OCI-LY7 (cell line): Measurements from ENCODE around the gene IFT25. TPM values are rescaled to one million over a fixed set of nuclear protein-coding genes. Genes with fewer than 3 reads are reported as not detected.
A peak's percentile ranks its signal among the peaks of the same experiment; 100 is the strongest.

Experiments
- BruUV-seq: library from RNA; stranded (reverse); fragments of 400-500 nt; replicated peaks from 2 replicates; lab custom pipeline; 2021; lab: Mats Ljungman, UMichigan
- CTCF ChIA-PET: fragments of 300-600 bp; sonication (Branson Sonifier 250); formaldehyde crosslinking; loops from one replicate; lab custom pipeline; 2022; ENCODE audit warnings: antibody characterized with exemption; ENCODE audit not compliant: unreplicated experiment; lab: Charles Lee
- POLR2A ChIA-PET: fragments of 300-600 bp; sonication (Branson Sonifier 250); formaldehyde crosslinking; loops from one replicate; lab custom pipeline; 2022; ENCODE audit warnings: antibody characterized with exemption; lab: Charles Lee
- DNase-seq: peaks from one replicate; pipeline ENCODE4 v3.0.0-alpha.2; 2015; ENCODE audit warnings: low spot score
- H2AFZ ChIP-seq: fragments of 200-600 bp; sonication (generic), shearing (Covaris generic); 2 replicates; pipeline ENCODE4 v1.6.1; 2014; ENCODE audit warnings: mild to moderate bottlenecking, antibody characterized with exemption, low read length, moderate library complexity
- H3K27ac ChIP-seq: fragments of 200-600 bp; sonication (generic); 2 replicates; pipeline ENCODE4 v1.5.1; 2014; ENCODE audit warnings: mixed run types, low read depth, mild to moderate bottlenecking, moderate library complexity, low read length, inconsistent platforms; ENCODE audit not compliant: poor library complexity, severe bottlenecking
- H3K36me3 ChIP-seq: fragments of 200-600 bp; sonication (generic); 2 replicates; pipeline ENCODE4 v1.6.1; 2014; ENCODE audit warnings: mild to moderate bottlenecking, antibody characterized with exemption, low read length, moderate library complexity, mixed read lengths; ENCODE audit not compliant: insufficient read depth
- H3K4me1 ChIP-seq: fragments of 200-600 bp; sonication (generic); 2 replicates; pipeline ENCODE4 v1.5.1; 2014; ENCODE audit warnings: mild to moderate bottlenecking, low read length; ENCODE audit not compliant: insufficient read depth, poor library complexity, severe bottlenecking
- H3K4me2 ChIP-seq: fragments of 200-600 bp; sonication (generic); 2 replicates; pipeline ENCODE4 v1.6.1; 2014; ENCODE audit warnings: mild to moderate bottlenecking, low read length
- H3K4me3 ChIP-seq: fragments of 200-600 bp; sonication (generic); 2 replicates; pipeline ENCODE4 v1.5.1; 2014; ENCODE audit warnings: mild to moderate bottlenecking, low read depth, low read length; ENCODE audit not compliant: poor library complexity, severe bottlenecking
- H3K79me2 ChIP-seq: fragments of 200-600 bp; sonication (generic); 2 replicates; pipeline ENCODE4 v1.6.1; 2016; ENCODE audit warnings: low read depth, mild to moderate bottlenecking, low read length, moderate library complexity, mixed read lengths; ENCODE audit not compliant: insufficient read depth
- H3K9me2 ChIP-seq: fragments of 200-600 bp; sonication (generic); 2 replicates; pipeline ENCODE4 v1.6.1; 2016; ENCODE audit warnings: mild to moderate bottlenecking, low read length, mixed read lengths; ENCODE audit not compliant: insufficient read depth
- H3K9me3 ChIP-seq: fragments of 200-600 bp; sonication (generic); 2 replicates; pipeline ENCODE4 v1.6.1; 2014; ENCODE audit warnings: mild to moderate bottlenecking, mixed run types, low read length, mixed read lengths
- H4K20me1 ChIP-seq: fragments of 200-600 bp; sonication (generic); 2 replicates; pipeline ENCODE4 v1.6.1; 2014; ENCODE audit warnings: mild to moderate bottlenecking, antibody characterized with exemption, low read length, moderate library complexity, mixed read lengths; ENCODE audit not compliant: insufficient read depth
- EZH2phosphoT487 ChIP-seq: fragments of 200-600 bp; sonication (generic); IDR thresholded peaks from 2 replicates; pipeline ENCODE4 v1.6.1; 2018; ENCODE audit warnings: low read depth, borderline replicate concordance, mild to moderate bottlenecking, mixed run types, antibody characterized with exemption, low read length, moderate library complexity, mixed read lengths
- intact Hi-C: fragments of 100-400 bp; cut with micrococcal nuclease; formaldehyde crosslinking; loops from one replicate; pipeline ENCODE4 v1.10.0; 2022; ENCODE audit not compliant: unreplicated experiment
- total RNA-seq, 2 experiments: library from RNA; depleted of rRNA in 1 of 2; stranded (reverse); fragments of >200 nt in 1 of 2; shearing (Covaris generic) in 1 of 2; gene quantifications; 2 replicates each; pipeline ENCODE4 v1.2.3, GENCODE V29; 2014 to 2022
- TF ChIP-seq, protein P1 (sequence below): fragments of 200-600 bp; sonication (generic); conservative IDR thresholded peaks from 2 replicates; pipeline ENCODE4 v1.5.1; 2014; ENCODE audit warnings: mild to moderate bottlenecking, antibody characterized with exemption, low read length, moderate library complexity, mixed read lengths

IFT25 gene
- total RNA-seq, 2 experiments from 2014 or later = 45.4 to 57.0 TPM

DNA sequence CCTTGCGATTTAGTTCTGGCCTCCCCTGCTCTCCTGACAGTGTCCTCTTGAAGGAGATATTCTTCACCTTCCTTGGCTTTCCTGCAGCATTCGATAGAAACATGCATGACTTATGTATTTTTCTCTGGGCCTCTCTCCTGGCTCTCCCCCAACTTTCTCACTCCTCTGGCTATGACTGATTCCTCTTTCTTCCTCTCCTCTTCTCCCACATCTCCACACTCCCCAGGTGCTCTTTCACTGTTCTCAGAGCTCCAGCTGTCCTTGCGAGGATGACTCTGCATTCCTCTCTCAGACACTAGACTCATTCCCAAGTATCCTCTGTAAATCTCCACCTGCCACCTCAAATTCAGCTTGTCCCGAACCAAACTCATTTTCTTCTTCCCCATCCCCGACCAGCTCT is 18.6 kb upstream of the IFT25 start:
- ChIA-PET POLR2A (interaction anchor here (0.6 kb wide), 1 partner anchor 175 kb away, joined by 4 read pairs; no protein-coding TSS in a partner anchor), CTCF (interaction anchor here (0.6 kb wide), 1 partner anchor 75 kb away, joined by 3 read pairs; the partner anchor contains the start of gene YIPF1)
- Histone ChIP-seq H2AFZ (no peak overlapping the region), H3K4me1 (no peaks in the 10 kb centered on the region), H3K79me2 (no peaks in the 10 kb centered on the region), H3K9me3 (no peaks in the 10 kb centered on the region), H4K20me1 (no peaks in the 10 kb centered on the region), H3K4me2 (no peak overlapping the region), H3K27ac (no peak overlapping the region), H3K9me2 (no peaks in the 10 kb centered on the region), H3K4me3 (no peak overlapping the region), H3K36me3 (peaks cover 71% of the 10 kb centered on the region)
- TF ChIP-seq EZH2phosphoT487 = no peak
- TF ChIP-seq, protein P1, sequence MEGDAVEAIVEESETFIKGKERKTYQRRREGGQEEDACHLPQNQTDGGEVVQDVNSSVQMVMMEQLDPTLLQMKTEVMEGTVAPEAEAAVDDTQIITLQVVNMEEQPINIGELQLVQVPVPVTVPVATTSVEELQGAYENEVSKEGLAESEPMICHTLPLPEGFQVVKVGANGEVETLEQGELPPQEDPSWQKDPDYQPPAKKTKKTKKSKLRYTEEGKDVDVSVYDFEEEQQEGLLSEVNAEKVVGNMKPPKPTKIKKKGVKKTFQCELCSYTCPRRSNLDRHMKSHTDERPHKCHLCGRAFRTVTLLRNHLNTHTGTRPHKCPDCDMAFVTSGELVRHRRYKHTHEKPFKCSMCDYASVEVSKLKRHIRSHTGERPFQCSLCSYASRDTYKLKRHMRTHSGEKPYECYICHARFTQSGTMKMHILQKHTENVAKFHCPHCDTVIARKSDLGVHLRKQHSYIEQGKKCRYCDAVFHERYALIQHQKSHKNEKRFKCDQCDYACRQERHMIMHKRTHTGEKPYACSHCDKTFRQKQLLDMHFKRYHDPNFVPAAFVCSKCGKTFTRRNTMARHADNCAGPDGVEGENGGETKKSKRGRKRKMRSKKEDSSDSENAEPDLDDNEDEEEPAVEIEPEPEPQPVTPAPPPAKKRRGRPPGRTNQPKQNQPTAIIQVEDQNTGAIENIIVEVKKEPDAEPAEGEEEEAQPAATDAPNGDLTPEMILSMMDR = no peak
- intact Hi-C loops = no loop called here
- no peak for DNase-seq
- BruUV-seq = no TSS peak

DNA sequence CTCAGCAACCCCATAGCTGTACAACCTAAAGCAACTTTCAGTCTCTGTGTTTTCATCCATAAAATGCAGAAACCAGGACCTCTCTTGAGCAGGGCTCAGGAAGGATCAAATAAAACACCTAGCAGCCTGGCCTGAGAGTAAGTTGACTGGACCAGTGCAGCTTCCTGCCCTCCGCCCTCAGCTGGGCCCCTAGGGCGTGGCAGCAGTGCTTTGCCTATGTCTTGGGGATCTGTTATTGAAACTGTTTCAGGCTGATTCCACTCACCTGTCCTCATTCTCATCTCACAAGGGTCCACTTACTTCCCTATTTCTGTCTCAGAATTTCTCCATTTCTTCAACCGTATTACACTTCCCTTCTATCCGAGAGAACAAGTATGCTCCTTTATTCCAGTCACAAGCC is 18.0 kb upstream of the IFT25 start:
- intact Hi-C loops = no loop called here
- ChIA-PET CTCF (no interaction called here), POLR2A (interaction anchor here (0.6 kb wide), 2 partner anchors 174 to 575 kb away, joined by 4 to 5 read pairs; no protein-coding TSS in a partner anchor)
- no peak overlapping the region for H2AFZ ChIP-seq
- no TSS peak for BruUV-seq
- H3K4me3 ChIP-seq = no peak overlapping the region
- no peak overlapping the region for H3K27ac ChIP-seq
- H3K79me2 ChIP-seq = no peaks in the 10 kb centered on the region
- no peaks in the 10 kb centered on the region for H3K9me3 ChIP-seq
- DNase-seq = peak; percentile 9
- no peaks in the 10 kb centered on the region for H3K9me2 ChIP-seq
- no peak for TF ChIP-seq EZH2phosphoT487
- TF ChIP-seq, protein P1 = no peak
- no peaks in the 10 kb centered on the region for H3K4me1 ChIP-seq
- no peak overlapping the region for H3K4me2 ChIP-seq
- no peaks in the 10 kb centered on the region for H4K20me1 ChIP-seq
- H3K36me3 ChIP-seq = peaks cover 69% of the 10 kb centered on the region

DNA sequence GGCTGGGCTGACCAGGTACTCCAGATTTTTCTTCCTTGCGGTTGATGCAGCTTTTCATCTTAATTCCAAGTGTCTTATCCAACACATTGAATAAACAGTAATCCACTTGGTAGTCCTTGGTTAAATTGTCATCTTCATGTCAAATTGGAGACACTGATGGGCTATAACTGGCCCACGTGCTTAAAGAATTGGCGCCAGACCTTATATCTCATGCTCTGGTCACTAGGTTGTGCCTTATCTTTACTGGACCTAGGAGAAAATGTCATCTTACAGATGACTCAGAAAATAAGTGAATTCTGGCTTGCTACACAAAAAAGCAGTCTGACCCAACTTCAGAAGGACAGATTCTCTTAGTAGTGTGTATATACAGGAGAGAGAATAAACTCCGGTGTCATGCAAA is 16.9 kb upstream of the IFT25 start:
- Histone ChIP-seq H3K4me2 (no peak overlapping the region), H2AFZ (no peak overlapping the region), H3K4me3 (no peak overlapping the region), H3K27ac (no peak overlapping the region), H3K9me3 (no peaks in the 10 kb centered on the region), H3K79me2 (no peaks in the 10 kb centered on the region), H3K9me2 (no peaks in the 10 kb centered on the region), H4K20me1 (no peaks in the 10 kb centered on the region), H3K4me1 (no peaks in the 10 kb centered on the region), H3K36me3 (peaks cover 62% of the 10 kb centered on the region)
- no peak for DNase-seq
- ChIA-PET POLR2A (no interaction called here), CTCF (no interaction called here)
- TF ChIP-seq, protein P1 = no peak
- TF ChIP-seq EZH2phosphoT487 = no peak
- no TSS peak for BruUV-seq
- intact Hi-C loops = no loop called here
